NT2/D1 (cell line): ENCODE data around the gene GPRIN1.

ENCODE experiments used
- YY1 ChIP-seq: IDR thresholded peaks from 2 replicates; pipeline ENCODE4 v1.6.1; 2011; ENCODE audit not compliant: insufficient read length, insufficient read depth
- ZNF274 ChIP-seq: IDR thresholded peaks from 2 replicates; pipeline ENCODE4 v1.6.1; 2011; ENCODE audit warnings: mild to moderate bottlenecking, low read depth, low read length

GRCh38 chr5:176639208-176639607 is 29.3 kb upstream of the GPRIN1 start:
- TF ChIP-seq YY1 (no peak), ZNF274 (no peak)
